Mesangial cell (primary cell): ENCODE results near the gene SLC1A6. TPM values are rescaled to one million over a fixed set of nuclear protein-coding genes. Genes with fewer than 3 reads are reported as not detected.

Experiments
- total RNA-seq: library from RNA; depleted of rRNA; stranded (reverse); fragments of >200 nt; gene quantifications from 2 replicates; pipeline ENCODE4 v1.2.3, GENCODE V29; 2015

The SLC1A6 gene
- not detected in 2 replicates for total RNA-seq

GRCh38 chr19:14979476-14980255 lies at the start of gene SLC1A6:
SLC1A6 (minus strand) TSS chr19:14979864; CDS start chr19:14972910, 6,954 bp downstream.

GRCh38 chr19:14941189-14941588 lies 38.5 kb downstream of the SLC1A6 start, which contains the start of gene OR7C2:
OR7C2 (plus strand) TSS chr19:14941489; CDS start chr19:14941489, 0 bp downstream.

Other genes starting within 250 kb of the SLC1A6 start
- 0.51 TPM in 1 of 2 replicates, not detected in the other for gene ADGRE2, start 201.3 kb downstream of the SLC1A6 start, total RNA-seq
- not detected in 2 replicates for gene OR7A5, start 144.7 kb downstream of the SLC1A6 start, total RNA-seq
- gene OR7C1, start 144.7 kb downstream of the SLC1A6 start, total RNA-seq, result not detected in 2 replicates
- not detected in 2 replicates for gene OR7A10, start 130.9 kb downstream of the SLC1A6 start, total RNA-seq
- not detected in 2 replicates for gene OR7A17, start 93.7 kb downstream of the SLC1A6 start, total RNA-seq
- gene OR7C2, start 38.4 kb downstream of the SLC1A6 start, total RNA-seq, result not detected in 2 replicates
- gene CASP14, start 69.6 kb upstream of the SLC1A6 start, total RNA-seq, result not detected in 2 replicates
- gene OR1I1, start 102.3 kb upstream of the SLC1A6 start, total RNA-seq, result not detected in 2 replicates
- gene SYDE1, start 127.5 kb upstream of the SLC1A6 start, total RNA-seq, result 55.0 and 59.0 TPM in 2 replicates
- gene NOTCH3, start 221.1 kb upstream of the SLC1A6 start, total RNA-seq, result 10.9 and 14.7 TPM in 2 replicates